HG02870 (cell line): ENCODE results near the gene CACNA1C.
"Not testable (repeated sequence)": the region's sequence is repeated elsewhere in the genome, so short reads cannot be mapped to it uniquely, and the experiment has no call there.

Experiments
- ATAC-seq: cut with Tn5 transposase; IDR thresholded peaks from one replicate; pipeline ENCODE4 v1.9.1; 2021; ENCODE audit warnings: mild to moderate bottlenecking, moderate library complexity; ENCODE audit not compliant: unreplicated experiment

Gene CACNA1C

DNA sequence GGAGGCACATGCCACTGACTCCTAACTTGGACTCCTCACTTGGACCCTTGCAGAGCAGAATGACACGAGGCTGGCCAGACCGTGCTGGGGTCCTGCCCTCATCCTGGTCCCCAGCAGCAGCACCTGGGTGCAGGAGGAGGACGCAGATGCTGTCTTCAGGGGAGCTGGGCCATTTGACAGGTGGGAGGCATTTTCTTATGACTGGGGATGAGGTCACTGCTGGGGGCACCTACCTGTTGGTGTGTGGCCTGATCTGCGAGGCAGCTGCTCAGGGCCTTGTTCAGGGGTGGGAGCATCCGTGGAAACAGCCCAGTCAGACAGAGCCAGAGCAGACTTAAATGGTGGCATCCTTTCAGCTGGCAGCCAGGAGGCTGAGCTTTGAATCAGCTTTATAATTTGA lies 57.3 kb downstream of the CACNA1C start:
- ATAC-seq = no peak

DNA sequence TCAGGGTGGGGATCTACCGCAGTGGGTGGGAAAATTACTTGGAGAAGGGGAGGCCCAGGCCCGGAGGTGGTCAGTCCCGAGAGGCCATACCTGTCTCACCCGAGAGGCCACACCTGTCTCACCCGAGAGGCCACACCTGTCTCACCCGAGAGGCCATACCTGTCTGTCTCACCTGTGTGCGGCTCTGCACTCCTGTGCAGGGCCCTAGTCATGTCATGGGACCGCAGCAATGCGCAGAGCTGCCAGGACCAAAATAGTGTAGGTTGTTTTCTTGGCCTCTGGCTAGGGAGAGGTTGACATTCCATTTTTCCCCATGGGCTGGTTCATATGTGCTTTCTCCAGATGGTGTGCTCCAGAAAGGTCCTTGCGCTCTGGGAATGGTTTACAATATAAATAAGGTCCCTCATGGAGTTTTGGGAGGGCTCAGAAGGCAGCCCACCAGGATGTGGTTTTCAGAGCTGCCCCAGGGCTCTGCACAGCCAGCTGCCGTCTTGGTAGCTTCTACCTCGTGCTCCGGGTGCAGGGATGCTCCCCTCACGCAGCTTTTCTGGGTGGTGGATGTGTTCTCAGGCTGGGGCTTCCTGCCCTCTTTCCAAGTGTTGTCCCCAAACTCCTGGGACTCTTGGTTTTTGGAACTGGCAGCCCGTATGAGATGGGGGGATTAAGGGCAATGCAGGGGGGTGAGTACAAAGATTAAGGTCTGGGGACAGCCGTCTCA lies 58.2 kb downstream of the CACNA1C start:
- no peak for ATAC-seq

- no peak for ATAC-seq
These were observed 59.0 kb downstream of the CACNA1C start for GRCh38 chr12:2111826-2112225.

GRCh38 chr12:2112401-2112800 lies 59.6 kb downstream of the CACNA1C start:
- no peak for ATAC-seq

- no peak for ATAC-seq
These were observed 60.5 kb downstream of the CACNA1C start for GRCh38 chr12:2113119-2113912.

- no peak for ATAC-seq
These were observed 61.3 kb downstream of the CACNA1C start for GRCh38 chr12:2114071-2114470.

- ATAC-seq = no peak
These were observed 62.5 kb downstream of the CACNA1C start for GRCh38 chr12:2115101-2115845.

- ATAC-seq = no peak
These were observed 64.8 kb downstream of the CACNA1C start for GRCh38 chr12:2117541-2117940.

GRCh38 chr12:2118061-2118460 lies 65.3 kb downstream of the CACNA1C start:
- ATAC-seq = no peak

- ATAC-seq = no peak
These were observed 65.9 kb downstream of the CACNA1C start for GRCh38 chr12:2118481-2119255.

DNA sequence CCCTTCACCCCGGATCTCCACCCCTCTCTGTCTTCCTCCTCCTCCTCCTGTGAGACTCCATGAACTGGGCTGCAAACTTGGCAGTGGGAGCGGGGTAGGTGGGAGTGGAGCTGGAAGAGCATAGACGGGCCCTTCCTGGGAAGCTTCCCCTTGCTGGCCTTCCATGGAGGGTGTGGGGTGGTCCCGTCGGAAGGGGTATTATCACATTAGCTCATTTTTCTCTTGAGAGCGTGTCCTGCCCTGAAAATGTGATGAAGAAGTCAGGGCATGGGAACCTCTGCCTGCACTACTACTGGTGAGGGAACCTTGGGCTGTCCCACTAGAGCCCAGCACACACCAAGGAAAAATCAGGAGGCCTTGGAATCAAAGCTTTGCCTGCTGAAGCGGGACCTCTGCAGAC lies 66.5 kb downstream of the CACNA1C start:
- no peak for ATAC-seq

DNA sequence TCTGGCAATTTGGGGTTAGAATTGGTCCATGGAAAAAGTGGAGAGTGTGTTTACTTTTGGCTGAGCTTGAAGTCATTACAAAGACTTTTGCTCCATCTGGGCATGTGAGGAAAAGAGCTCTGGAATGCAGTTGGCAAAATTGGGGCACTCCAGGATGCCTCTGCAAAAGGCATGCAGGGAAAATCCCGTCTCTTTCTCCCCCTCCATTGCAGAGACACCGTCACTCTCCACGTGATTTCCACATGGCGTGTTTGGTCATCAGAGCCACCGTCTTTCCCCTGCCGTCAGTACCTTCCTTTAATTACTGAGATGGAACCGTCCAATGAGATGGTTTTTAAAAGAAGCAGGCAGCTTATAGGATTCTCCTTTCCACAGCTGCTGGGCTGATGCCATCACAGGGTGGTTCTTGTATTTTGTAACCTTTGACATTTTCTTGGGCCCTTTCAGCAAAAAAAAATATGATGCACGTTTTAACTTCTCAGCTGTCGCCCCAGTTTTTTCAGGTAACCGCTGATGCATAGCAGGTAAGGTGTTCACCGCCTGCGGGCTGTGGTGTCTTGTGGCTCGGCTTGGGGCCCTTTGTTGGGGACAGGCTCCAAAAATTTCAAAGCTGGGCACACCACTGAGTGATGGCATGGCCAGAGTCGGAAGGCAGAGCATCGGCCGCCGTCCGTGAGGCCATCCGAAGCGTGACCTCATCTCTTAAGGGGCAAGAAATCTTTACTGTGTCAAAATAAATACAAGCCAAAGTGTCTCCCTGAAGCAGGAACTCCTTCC lies 68.4 kb downstream of the CACNA1C start:
- no peak for ATAC-seq

DNA sequence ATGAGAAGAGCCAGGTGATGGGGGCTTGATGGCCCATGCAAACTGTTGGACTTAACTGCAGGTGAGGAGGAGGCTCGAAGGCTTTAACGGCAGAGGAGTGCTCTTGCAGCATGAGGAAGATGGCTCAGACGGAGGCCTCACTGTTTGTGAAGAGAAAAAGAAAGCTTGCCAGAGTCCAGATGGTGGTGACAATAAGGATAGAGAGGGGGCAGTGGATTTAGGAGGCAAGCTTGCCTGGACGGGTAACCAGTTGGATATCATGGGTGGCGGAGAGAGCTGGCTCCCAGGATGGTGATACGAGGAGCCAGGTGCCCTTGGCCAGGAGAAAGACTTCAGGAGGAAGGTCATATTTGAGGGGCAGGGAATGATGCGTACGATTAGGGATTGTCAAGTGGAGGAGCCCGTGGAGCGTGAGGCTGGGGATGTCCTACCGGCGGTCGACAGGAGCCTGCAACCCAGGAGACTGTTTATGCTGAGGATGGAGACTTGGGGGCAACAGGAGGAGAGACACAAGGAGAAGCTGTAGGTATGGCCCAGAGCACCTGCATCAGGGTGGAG lies 71.8 kb downstream of the CACNA1C start:
- no peak for ATAC-seq

DNA sequence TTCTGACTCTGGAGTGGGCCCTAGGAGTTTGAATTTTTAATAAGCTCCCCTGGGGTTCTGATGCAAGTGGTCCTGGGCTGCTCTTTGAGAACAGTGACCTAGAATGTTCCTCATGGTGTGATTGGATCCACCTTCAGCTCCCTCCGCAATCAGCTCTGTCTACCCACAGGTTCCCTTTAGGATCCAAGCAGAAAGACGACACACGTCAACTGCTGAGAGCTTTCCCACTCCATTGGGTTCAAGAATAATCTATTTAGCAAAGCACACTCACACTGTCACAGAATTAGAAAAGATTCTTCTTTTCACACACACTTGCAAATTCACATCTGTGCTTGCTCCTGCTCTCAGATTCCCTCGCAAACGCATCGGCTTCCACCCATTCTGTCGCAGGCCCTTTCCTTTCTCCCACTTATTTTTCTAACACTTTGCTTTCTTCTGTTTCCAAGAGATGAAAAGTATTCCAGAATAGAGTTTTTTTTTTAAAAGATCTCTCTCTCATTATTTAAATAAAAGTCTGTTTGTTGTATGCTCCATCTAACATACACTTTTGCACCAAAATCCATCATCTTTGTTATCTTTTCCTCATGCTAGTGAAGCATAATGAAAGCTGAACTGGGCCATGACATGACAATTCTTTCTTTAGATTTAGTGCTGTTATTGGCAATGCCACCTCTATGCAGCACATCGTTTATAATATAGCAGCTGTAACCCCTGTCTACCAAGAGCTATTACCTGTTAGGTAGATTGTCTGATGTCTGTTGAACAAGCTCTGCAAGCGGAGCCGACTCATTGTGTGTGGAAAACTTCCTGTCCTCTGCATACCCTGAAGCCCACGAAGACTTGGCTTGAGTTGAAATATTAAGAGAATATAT lies 73.1 kb downstream of the CACNA1C start:
- no peak for ATAC-seq

- no peak for ATAC-seq
These were observed 74.1 kb downstream of the CACNA1C start for GRCh38 chr12:2126676-2127406.

DNA sequence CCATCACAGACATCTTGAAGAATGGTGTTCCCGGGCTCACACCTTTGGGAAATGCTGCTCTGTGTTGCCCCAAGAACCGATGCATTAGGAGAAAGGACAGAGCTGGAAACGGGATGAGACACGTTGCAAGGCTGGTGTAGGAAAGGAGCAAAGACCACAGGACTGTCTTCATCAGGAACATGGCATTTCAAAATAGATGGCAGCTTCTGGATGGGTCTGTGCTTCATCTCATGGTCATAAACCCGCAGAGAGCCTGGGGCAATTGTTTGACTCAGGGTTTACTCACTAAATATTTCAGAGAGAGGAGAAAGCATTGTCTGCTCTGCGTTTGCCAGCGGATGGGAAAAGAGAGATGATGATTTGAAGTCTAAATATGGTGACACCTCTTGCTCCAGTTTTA lies 76.3 kb downstream of the CACNA1C start:
- no peak for ATAC-seq

DNA sequence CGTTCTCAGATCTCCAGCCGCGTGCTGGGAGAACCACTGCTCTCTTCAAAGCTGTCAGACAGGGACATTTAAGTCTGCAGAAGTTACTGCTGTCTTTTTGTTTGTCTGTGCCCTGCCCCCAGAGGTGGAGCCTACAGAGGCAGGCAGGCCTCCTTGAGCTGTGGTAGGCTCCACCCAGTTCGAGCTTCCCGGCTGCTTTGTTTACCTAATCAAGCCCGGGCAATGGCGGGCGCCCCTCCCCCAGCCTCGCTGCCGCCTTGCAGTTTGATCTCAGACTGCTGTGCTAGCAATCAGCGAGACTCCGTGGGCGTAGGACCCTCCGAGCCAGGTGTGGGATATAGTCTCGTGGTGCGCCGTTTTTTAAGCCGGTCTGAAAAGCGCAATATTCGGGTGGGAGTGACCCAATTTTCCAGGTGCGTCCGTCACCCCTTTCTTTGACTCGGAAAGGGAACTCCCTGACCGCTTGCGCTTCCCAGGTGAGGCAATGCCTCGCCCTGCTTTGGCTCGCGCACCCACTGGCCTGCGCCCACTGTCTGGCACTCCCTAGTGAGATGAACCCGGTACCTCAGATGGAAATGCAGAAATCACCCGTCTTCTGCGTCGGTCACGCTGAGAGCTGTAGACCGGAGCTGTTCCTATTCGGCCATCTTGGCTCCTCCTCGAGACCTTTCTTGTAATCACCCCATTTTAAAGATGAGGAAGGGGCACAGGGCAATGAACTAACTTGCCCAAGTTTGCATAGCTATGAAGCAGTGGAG lies 83.1 kb downstream of the CACNA1C start:
- not testable (repeated sequence) for ATAC-seq

DNA sequence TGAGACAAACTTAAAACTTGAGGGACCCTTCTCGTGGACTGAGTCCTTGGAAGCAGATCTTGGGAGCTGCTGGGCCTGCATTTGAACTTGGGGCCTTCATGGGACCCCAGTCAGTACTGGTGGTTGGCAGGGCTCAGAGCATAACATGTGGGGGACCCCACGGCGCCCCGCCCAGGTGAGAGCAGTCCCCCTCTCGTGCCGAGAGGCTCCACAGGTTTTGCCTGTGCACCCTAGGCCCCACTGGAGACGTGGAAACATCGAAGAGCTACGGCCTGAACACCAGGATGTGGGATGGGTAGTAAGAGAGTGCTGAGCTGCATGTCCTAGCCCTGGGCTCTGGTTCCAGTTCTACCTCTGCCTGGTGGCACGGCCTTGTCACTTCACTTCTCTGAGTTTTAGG lies 84.1 kb downstream of the CACNA1C start:
- no peak for ATAC-seq
